Measurements from ENCODE around the gene NFASC.

NFASC gene

DNA sequence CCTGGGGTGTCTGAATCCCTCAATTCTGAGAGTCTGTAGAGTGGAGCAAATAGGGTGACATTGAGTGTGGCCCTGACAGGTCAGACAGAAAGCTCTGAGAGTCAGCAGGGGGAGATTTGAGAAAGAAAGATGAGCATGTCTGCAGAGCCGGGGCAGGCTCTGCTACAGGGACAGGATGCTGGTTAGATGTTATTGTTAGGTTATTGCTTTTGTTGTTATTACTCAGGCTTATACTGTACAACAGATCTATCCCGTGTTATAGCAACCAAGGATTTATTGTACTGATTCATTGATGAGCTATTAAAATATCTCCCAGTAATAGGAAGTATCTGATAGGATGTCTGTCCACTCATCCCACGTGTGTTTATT is 59.5 kb downstream of the NFASC start:
- no peaks in the 10 kb centered on the region for H3K79me2 ChIP-seq (ENCODE audit: low read length)
- no peaks in the 10 kb centered on the region for H3K9me3 ChIP-seq (replicated peaks; ENCODE audit: insufficient read depth, low read length)
- no peak overlapping the region for H3K4me2 ChIP-seq (ENCODE audit: low read depth, low read length)
- H3K27me3 ChIP-seq (replicated peaks; ENCODE audit: insufficient read depth, low read length): no peaks in the 10 kb centered on the region
- H4K20me1 ChIP-seq (ENCODE audit: insufficient read depth, low read length): no peaks in the 10 kb centered on the region
- TF ChIP-seq, protein P1, sequence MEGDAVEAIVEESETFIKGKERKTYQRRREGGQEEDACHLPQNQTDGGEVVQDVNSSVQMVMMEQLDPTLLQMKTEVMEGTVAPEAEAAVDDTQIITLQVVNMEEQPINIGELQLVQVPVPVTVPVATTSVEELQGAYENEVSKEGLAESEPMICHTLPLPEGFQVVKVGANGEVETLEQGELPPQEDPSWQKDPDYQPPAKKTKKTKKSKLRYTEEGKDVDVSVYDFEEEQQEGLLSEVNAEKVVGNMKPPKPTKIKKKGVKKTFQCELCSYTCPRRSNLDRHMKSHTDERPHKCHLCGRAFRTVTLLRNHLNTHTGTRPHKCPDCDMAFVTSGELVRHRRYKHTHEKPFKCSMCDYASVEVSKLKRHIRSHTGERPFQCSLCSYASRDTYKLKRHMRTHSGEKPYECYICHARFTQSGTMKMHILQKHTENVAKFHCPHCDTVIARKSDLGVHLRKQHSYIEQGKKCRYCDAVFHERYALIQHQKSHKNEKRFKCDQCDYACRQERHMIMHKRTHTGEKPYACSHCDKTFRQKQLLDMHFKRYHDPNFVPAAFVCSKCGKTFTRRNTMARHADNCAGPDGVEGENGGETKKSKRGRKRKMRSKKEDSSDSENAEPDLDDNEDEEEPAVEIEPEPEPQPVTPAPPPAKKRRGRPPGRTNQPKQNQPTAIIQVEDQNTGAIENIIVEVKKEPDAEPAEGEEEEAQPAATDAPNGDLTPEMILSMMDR (IDR thresholded peaks at IDR 0.05; ENCODE audit: low read length): no peak
- TF ChIP-seq EZH2 (optimal IDR thresholded peaks at IDR 0.05; ENCODE audit: low read depth, low read length): no peak
- TF ChIP-seq EZH2phosphoT487 (IDR thresholded peaks at IDR 0.05; ENCODE audit: low read length): no peak
- H3K9me2 ChIP-seq (replicated peaks; ENCODE audit: insufficient read depth, low read length): no peaks in the 10 kb centered on the region
- no peak overlapping the region for H3K4me3 ChIP-seq (ENCODE audit: low read length)
- H3K4me1 ChIP-seq (ENCODE audit: low read length): no peaks in the 10 kb centered on the region
- no peaks in the 10 kb centered on the region for H3F3A ChIP-seq (ENCODE audit: insufficient read depth, low read length)
- DNase-seq: no peak
- H3K27ac ChIP-seq (ENCODE audit: low read length): no peak overlapping the region
- H2AFZ ChIP-seq (ENCODE audit: low read length): no peak overlapping the region
- H3K9ac ChIP-seq (ENCODE audit: low read length): no peak overlapping the region
- no peaks in the 10 kb centered on the region for H3K36me3 ChIP-seq (replicated peaks; ENCODE audit: insufficient read depth, low read length)

DNA sequence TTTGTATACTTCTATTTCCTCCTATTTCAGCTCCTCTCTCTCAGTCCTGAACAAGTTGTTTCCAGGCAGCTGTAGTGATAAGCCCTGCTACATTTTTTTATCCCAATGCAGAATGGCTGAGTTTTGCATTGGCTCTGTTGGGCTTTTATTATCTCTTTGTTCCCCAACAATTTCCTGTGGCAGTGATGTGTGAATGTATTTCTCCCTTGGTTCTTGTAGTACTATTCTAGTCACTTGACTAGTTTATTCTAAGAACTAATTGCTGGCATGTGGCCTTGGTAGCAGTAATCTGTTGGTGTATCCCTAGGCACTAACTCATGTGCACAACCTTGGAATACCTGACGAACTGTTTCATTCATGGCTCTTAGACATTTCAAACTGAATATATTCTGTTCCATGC is 60.7 kb downstream of the NFASC start:
- H3F3A ChIP-seq (ENCODE audit: insufficient read depth, low read length): no peaks in the 10 kb centered on the region
- H4K20me1 ChIP-seq (ENCODE audit: insufficient read depth, low read length): no peaks in the 10 kb centered on the region
- H3K4me3 ChIP-seq (ENCODE audit: low read length): no peak overlapping the region
- no peaks in the 10 kb centered on the region for H3K4me1 ChIP-seq (ENCODE audit: low read length)
- H3K4me2 ChIP-seq (ENCODE audit: low read depth, low read length): no peak overlapping the region
- H3K36me3 ChIP-seq (replicated peaks; ENCODE audit: insufficient read depth, low read length): no peaks in the 10 kb centered on the region
- no peak overlapping the region for H3K9ac ChIP-seq (ENCODE audit: low read length)
- no peaks in the 10 kb centered on the region for H3K79me2 ChIP-seq (ENCODE audit: low read length)
- no peaks in the 10 kb centered on the region for H3K9me2 ChIP-seq (replicated peaks; ENCODE audit: insufficient read depth, low read length)
- DNase-seq: no peak
- no peaks in the 10 kb centered on the region for H3K27me3 ChIP-seq (replicated peaks; ENCODE audit: insufficient read depth, low read length)
- H3K27ac ChIP-seq (ENCODE audit: low read length): no peak overlapping the region
- no peaks in the 10 kb centered on the region for H3K9me3 ChIP-seq (replicated peaks; ENCODE audit: insufficient read depth, low read length)
- H2AFZ ChIP-seq (ENCODE audit: low read length): no peak overlapping the region
- no peak for TF ChIP-seq EZH2 (optimal IDR thresholded peaks at IDR 0.05; ENCODE audit: low read depth, low read length)
- no peak for TF ChIP-seq EZH2phosphoT487 (IDR thresholded peaks at IDR 0.05; ENCODE audit: low read length)

DNA sequence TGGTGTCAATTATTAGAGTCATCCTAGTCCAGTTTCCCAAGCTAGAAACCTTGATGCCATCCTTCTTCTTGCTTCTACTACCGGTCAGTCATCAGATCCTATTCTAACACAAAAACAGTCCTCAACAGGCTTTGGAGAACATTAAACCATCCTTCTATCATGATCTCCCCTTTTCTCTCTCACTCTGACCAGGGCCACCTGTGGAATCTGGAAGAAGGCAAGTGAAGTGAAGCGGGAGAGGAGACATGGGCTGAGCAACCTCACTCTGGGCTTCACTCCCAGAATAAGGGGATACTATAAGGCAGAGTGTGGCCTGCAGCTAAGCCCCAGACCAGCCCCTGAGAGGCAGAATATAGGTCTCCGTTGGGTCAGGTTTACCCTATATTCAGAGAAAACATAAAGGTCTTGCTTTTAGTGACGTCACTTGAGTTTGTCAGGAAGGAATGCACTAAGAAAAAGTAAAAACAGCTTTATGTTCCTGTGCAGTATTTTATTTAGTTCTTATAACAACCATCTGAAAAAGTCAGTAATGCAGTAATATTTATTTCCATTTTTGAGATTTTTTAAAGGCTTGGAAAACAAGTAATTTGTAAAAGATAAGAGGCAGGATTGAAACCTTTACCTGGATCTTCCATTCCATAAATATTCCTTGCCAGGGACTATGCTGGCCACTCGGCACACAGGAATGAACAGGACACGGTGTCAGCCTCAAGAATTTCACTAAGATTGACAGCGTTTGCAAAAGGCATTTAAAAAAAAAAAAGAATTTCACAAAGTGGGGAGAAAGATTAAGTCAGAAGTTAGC is 61.3 kb downstream of the NFASC start:
- H3K9me2 ChIP-seq (replicated peaks; ENCODE audit: insufficient read depth, low read length): no peaks in the 10 kb centered on the region
- no peak overlapping the region for H3K4me2 ChIP-seq (ENCODE audit: low read depth, low read length)
- no peaks in the 10 kb centered on the region for H3K36me3 ChIP-seq (replicated peaks; ENCODE audit: insufficient read depth, low read length)
- no peaks in the 10 kb centered on the region for H3K27me3 ChIP-seq (replicated peaks; ENCODE audit: insufficient read depth, low read length)
- no peak overlapping the region for H2AFZ ChIP-seq (ENCODE audit: low read length)
- TF ChIP-seq, protein P1 (IDR thresholded peaks at IDR 0.05; ENCODE audit: low read length): no peak
- TF ChIP-seq EZH2phosphoT487 (IDR thresholded peaks at IDR 0.05; ENCODE audit: low read length) (no peak), EZH2 (optimal IDR thresholded peaks at IDR 0.05; ENCODE audit: low read depth, low read length) (no peak)
- H3K4me3 ChIP-seq (ENCODE audit: low read length): no peak overlapping the region
- no peak overlapping the region for H3K9ac ChIP-seq (ENCODE audit: low read length)
- H3K4me1 ChIP-seq (ENCODE audit: low read length): no peaks in the 10 kb centered on the region
- no peaks in the 10 kb centered on the region for H3K9me3 ChIP-seq (replicated peaks; ENCODE audit: insufficient read depth, low read length)
- H3K27ac ChIP-seq (ENCODE audit: low read length): no peak overlapping the region
- H3F3A ChIP-seq (ENCODE audit: insufficient read depth, low read length): no peaks in the 10 kb centered on the region
- no peaks in the 10 kb centered on the region for H4K20me1 ChIP-seq (ENCODE audit: insufficient read depth, low read length)
- no peaks in the 10 kb centered on the region for H3K79me2 ChIP-seq (ENCODE audit: low read length)
- DNase-seq: no peak

DNA sequence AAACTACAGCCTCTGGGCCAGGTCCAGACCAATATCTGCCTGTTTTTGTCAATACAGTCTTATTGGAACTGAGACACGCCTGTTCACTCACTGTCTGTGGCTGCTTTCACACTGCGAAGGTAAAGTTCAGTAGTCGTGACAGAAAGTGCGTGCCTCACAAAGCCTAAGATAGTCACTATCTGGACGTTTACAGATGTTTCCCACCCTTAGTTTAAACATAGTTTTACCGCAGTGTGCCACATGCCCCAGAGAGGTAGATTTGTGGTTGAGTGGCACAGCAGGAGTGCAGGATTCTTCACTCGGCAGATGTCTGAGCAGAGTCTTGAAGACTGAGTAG is 61.9 kb downstream of the NFASC start:
- no peak overlapping the region for H3K9ac ChIP-seq (ENCODE audit: low read length)
- H3K9me2 ChIP-seq (replicated peaks; ENCODE audit: insufficient read depth, low read length): no peaks in the 10 kb centered on the region
- H3F3A ChIP-seq (ENCODE audit: insufficient read depth, low read length): no peaks in the 10 kb centered on the region
- no peaks in the 10 kb centered on the region for H4K20me1 ChIP-seq (ENCODE audit: insufficient read depth, low read length)
- H2AFZ ChIP-seq (ENCODE audit: low read length): no peak overlapping the region
- H3K79me2 ChIP-seq (ENCODE audit: low read length): no peaks in the 10 kb centered on the region
- no peaks in the 10 kb centered on the region for H3K4me1 ChIP-seq (ENCODE audit: low read length)
- no peak overlapping the region for H3K4me2 ChIP-seq (ENCODE audit: low read depth, low read length)
- H3K27me3 ChIP-seq (replicated peaks; ENCODE audit: insufficient read depth, low read length): no peaks in the 10 kb centered on the region
- TF ChIP-seq, protein P1 (IDR thresholded peaks at IDR 0.05; ENCODE audit: low read length): no peak
- TF ChIP-seq EZH2 (optimal IDR thresholded peaks at IDR 0.05; ENCODE audit: low read depth, low read length) (no peak), EZH2phosphoT487 (IDR thresholded peaks at IDR 0.05; ENCODE audit: low read length) (no peak)
- no peaks in the 10 kb centered on the region for H3K36me3 ChIP-seq (replicated peaks; ENCODE audit: insufficient read depth, low read length)
- H3K27ac ChIP-seq (ENCODE audit: low read length): no peak overlapping the region
- H3K4me3 ChIP-seq (ENCODE audit: low read length): no peak overlapping the region
- no peaks in the 10 kb centered on the region for H3K9me3 ChIP-seq (replicated peaks; ENCODE audit: insufficient read depth, low read length)
- no peak for DNase-seq

Measured in MM.1S (cell line).